SK-N-SH treated with all-trans-retinoic acid at 6 μM for 48 hours (cell line): ENCODE results near the gene HPGDS.

Experiments
- CREB5 ChIP-seq: fragments of 250-450 bp; sonication (Bioruptor Pico); IDR thresholded peaks from 2 replicates; pipeline ENCODE4 v1.5.1; 2020; ENCODE audit warnings: low read depth, mild to moderate bottlenecking, moderate library complexity
- CSDC2 ChIP-seq: fragments of 250-450 bp; sonication (Bioruptor Pico); IDR thresholded peaks from 2 replicates; pipeline ENCODE4 v1.5.0; 2020; ENCODE audit warnings: mild to moderate bottlenecking, moderate library complexity
- CSRNP3 ChIP-seq: fragments of 250-450 bp; sonication (Bioruptor Pico); IDR thresholded peaks from 2 replicates; pipeline ENCODE4 v1.5.1; 2021; ENCODE audit warnings: mild to moderate bottlenecking, moderate library complexity
- ESRRG ChIP-seq: fragments of 250-450 bp; sonication (Bioruptor Pico); IDR thresholded peaks from 2 replicates; pipeline ENCODE4 v1.6.1; 2021; ENCODE audit warnings: mild to moderate bottlenecking
- OSR1 ChIP-seq: fragments of 250-450 bp; sonication (Bioruptor Pico); IDR thresholded peaks from 2 replicates; pipeline ENCODE4 v1.8.0; 2022; ENCODE audit warnings: moderate library complexity, mild to moderate bottlenecking, inconsistent platforms
- PATZ1 ChIP-seq: fragments of 250-450 bp; sonication (Bioruptor Pico); IDR thresholded peaks from 2 replicates; pipeline ENCODE4 v1.8.0; 2020; ENCODE audit warnings: mild to moderate bottlenecking, moderate library complexity, borderline replicate concordance
- POU6F1 ChIP-seq: fragments of 250-450 bp; sonication (Bioruptor Pico); IDR thresholded peaks from 2 replicates; pipeline ENCODE4 v1.8.0; 2021; ENCODE audit warnings: low read depth, mild to moderate bottlenecking, moderate library complexity, borderline replicate concordance
- RARB ChIP-seq: fragments of 250-450 bp; sonication (Bioruptor Pico); IDR thresholded peaks from 2 replicates; pipeline ENCODE4 v1.8.0; 2021; ENCODE audit warnings: mild to moderate bottlenecking, moderate library complexity
- SNAI2 ChIP-seq: fragments of 250-450 bp; sonication (Bioruptor Pico); IDR thresholded peaks from 2 replicates; pipeline ENCODE4 v1.5.0; 2020; ENCODE audit warnings: mild to moderate bottlenecking, moderate library complexity
- TCF4 ChIP-seq: fragments of 250-450 bp; sonication (Bioruptor Pico); IDR thresholded peaks from 2 replicates; pipeline ENCODE4 v1.8.0; 2021; ENCODE audit warnings: mild to moderate bottlenecking, moderate library complexity, borderline replicate concordance
- ZFP3 ChIP-seq: fragments of 250-450 bp; sonication (Bioruptor Pico); IDR thresholded peaks from 2 replicates; pipeline ENCODE4 v1.5.0; 2020; ENCODE audit warnings: mild to moderate bottlenecking, moderate library complexity
- ZFP30 ChIP-seq: fragments of 450-650 bp; formaldehyde crosslinking; IDR thresholded peaks from 2 replicates; pipeline ENCODE4 v1.5.0; 2022; ENCODE audit warnings: mild to moderate bottlenecking, moderate library complexity
- ZNF70 ChIP-seq: fragments of 450-650 bp; formaldehyde crosslinking; IDR thresholded peaks from 2 replicates; pipeline ENCODE4 v1.5.0; 2020; ENCODE audit warnings: mild to moderate bottlenecking, moderate library complexity

GRCh38 chr4:94345266-94345665, 2.6 kb upstream of the HPGDS start:
- TF ChIP-seq ESRRG (CRISPR knock-in tag) (no peak), RARB (no peak), TCF4 (CRISPR knock-in tag) (no peak), CREB5 (CRISPR knock-in tag) (no peak), CSDC2 (no peak), ZNF70 (CRISPR knock-in tag) (no peak), CSRNP3 (no peak), ZFP30 (CRISPR knock-in tag) (no peak), SNAI2 (no peak), ZFP3 (no peak), POU6F1 (CRISPR knock-in tag) (no peak), OSR1 (CRISPR knock-in tag) (no peak), PATZ1 (CRISPR knock-in tag) (no peak)
